T-helper 2 cell (primary cell): ENCODE results near the gene SSR3.

Experiments
- DNase-seq, 5 experiments: peaks; one replicate each; pipeline versions ENCODE4 v3.0.0 to v3.0.0-alpha.2; 2012 to 2022

The SSR3 gene

GRCh38 chr3:156535162-156535627 lies 19.7 kb downstream of the SSR3 start:
- DNase-seq: no peak

- no peak for DNase-seq
Observed at GRCh38 chr3:156533205-156533604, 21.7 kb downstream of the SSR3 start.

GRCh38 chr3:156532730-156533129 lies 22.2 kb downstream of the SSR3 start:
- DNase-seq: no peak

- DNase-seq: no peak
Observed at GRCh38 chr3:156530980-156531379, 23.9 kb downstream of the SSR3 start.

- DNase-seq: no peak
Observed at GRCh38 chr3:156527060-156527459, 27.9 kb downstream of the SSR3 start.

GRCh38 chr3:156525808-156526207 lies 29.1 kb downstream of the SSR3 start:
- DNase-seq: no peak

GRCh38 chr3:156522673-156523072 lies 32.2 kb downstream of the SSR3 start:
- no peak for DNase-seq

GRCh38 chr3:156519758-156520162 lies 35.2 kb downstream of the SSR3 start:
- DNase-seq: peak in 1 of 5 experiments; percentile 74

GRCh38 chr3:156518726-156519125 lies 36.2 kb downstream of the SSR3 start:
- DNase-seq: no peak

GRCh38 chr3:156516961-156517360 lies 38.0 kb downstream of the SSR3 start:
- no peak for DNase-seq

GRCh38 chr3:156516284-156516683 lies 38.6 kb downstream of the SSR3 start:
- no peak for DNase-seq

GRCh38 chr3:156513619-156514018 lies 41.3 kb downstream of the SSR3 start:
- DNase-seq: no peak

- peak in 1 of 5 experiments; percentile 80 for DNase-seq
Observed at GRCh38 chr3:156511987-156512677, 42.8 kb downstream of the SSR3 start.

- peak in 2 of 5 experiments; percentile 26 to 72 for DNase-seq
Observed at GRCh38 chr3:156509189-156510174, 45.4 kb downstream of the SSR3 start.

GRCh38 chr3:156507285-156507684 lies 47.6 kb downstream of the SSR3 start:
- peak in 1 of 5 experiments; percentile 30 for DNase-seq

GRCh38 chr3:156498307-156498706 lies 56.6 kb downstream of the SSR3 start:
- DNase-seq: no peak

- DNase-seq: no peak
Observed at GRCh38 chr3:156497326-156497725, 57.6 kb downstream of the SSR3 start.

- no peak for DNase-seq
Observed at GRCh38 chr3:156495816-156496215, 59.1 kb downstream of the SSR3 start.

- DNase-seq: no peak
Observed at GRCh38 chr3:156493887-156494286, 61.0 kb downstream of the SSR3 start.

- no peak for DNase-seq
Observed at GRCh38 chr3:156492801-156493261, 62.1 kb downstream of the SSR3 start.

GRCh38 chr3:156491192-156491591 lies 63.7 kb downstream of the SSR3 start:
- DNase-seq: no peak
